GM12878 (cell line): ENCODE data around the gene KIAA1217. TPM values are rescaled to one million over a fixed set of nuclear protein-coding genes. Genes with fewer than 3 reads are reported as not detected.

ENCODE experiments used
- ATAC-seq: fragments of 200-7000 bp; cut with Tn5 transposase; 3 replicates; pipeline ENCODE4 v1.9.1; 2020; ENCODE audit warnings: mild to moderate bottlenecking, moderate library complexity
- Bru-seq: library from RNA; stranded (reverse); fragments of 400-500 nt; gene quantifications from one replicate; lab custom pipeline; 2021; lab: Mats Ljungman, UMichigan
- BruChase-seq, 2 experiments: library from RNA; stranded (reverse); fragments of 400-500 nt; gene quantifications; one replicate each; lab custom pipeline; 2021; lab: Mats Ljungman, UMichigan
- BruUV-seq: library from RNA; stranded (reverse); fragments of 400-500 nt; replicated peaks from 2 replicates; lab custom pipeline; 2021; lab: Mats Ljungman, UMichigan
- CTCF ChIA-PET: fragments of 300-600 bp; sonication (Branson Sonifier 250); formaldehyde crosslinking; extraction: SDS; loops from one replicate; lab custom pipeline; 2021; ENCODE audit warnings: inconsistent platforms; lab: Yijun Ruan, JAX
- POLR2A ChIA-PET: fragments of 350-600 bp; formaldehyde crosslinking; extraction: SDS; loops from one replicate; lab custom pipeline; 2021; ENCODE audit warnings: inconsistent platforms; lab: Charles Lee
- RAD21 ChIA-PET: fragments of 300-600 bp; sonication (Branson Sonifier 250); formaldehyde crosslinking; loops from one replicate; lab custom pipeline; 2023; ENCODE audit warnings: antibody characterized with exemption; ENCODE audit not compliant: unreplicated experiment; lab: Charles Lee
- SMC1A ChIA-PET: fragments of 300-600 bp; sonication (Branson Sonifier 250); formaldehyde crosslinking; loops from one replicate; lab custom pipeline; 2023; ENCODE audit not compliant: unreplicated experiment, uncharacterized antibody; lab: Charles Lee
- DNase-seq: peaks from one replicate; pipeline ENCODE4 v3.0.0-alpha.2; 2011; ENCODE audit warnings: low read depth, low spot score
- FAIRE-seq: peaks from 3 replicates; lab custom pipeline; 2011; peaks lifted over from hg19 to GRCh38; lab: Jason Lieb, UNC
- H2AFZ ChIP-seq: 2 replicates; pipeline ENCODE4 v1.6.0; 2011; ENCODE audit warnings: low read depth, low read length, control low read depth; ENCODE audit not compliant: control insufficient read depth
- H3K27ac ChIP-seq: 2 replicates; pipeline ENCODE4 v1.5.1; 2011; ENCODE audit warnings: control low read depth; ENCODE audit not compliant: control insufficient read depth, insufficient read depth
- H3K27me3 ChIP-seq, 2 experiments: replicated peaks in 1 of 2; 2 replicates each; pipeline versions ENCODE4 v1.6.0 to v1.6.1; 2011; ENCODE audit warnings: low read length in 1 of 2; ENCODE audit not compliant: control insufficient read depth in 2 of 2, insufficient read depth in 2 of 2
- H3K36me3 ChIP-seq, 2 experiments: 2 replicates each; pipeline ENCODE4 v1.5.1; 2011; ENCODE audit warnings: low read length in 1 of 2; ENCODE audit not compliant: control insufficient read depth in 2 of 2, insufficient read depth in 2 of 2
- H3K4me1 ChIP-seq: 2 replicates; pipeline ENCODE4 v1.6.1; 2011; ENCODE audit warnings: mild to moderate bottlenecking, low read length, moderate library complexity, mixed read lengths; ENCODE audit not compliant: control insufficient read depth, insufficient read depth
- H3K4me2 ChIP-seq: 2 replicates; pipeline ENCODE4 v1.6.0; 2011; ENCODE audit warnings: control low read depth; ENCODE audit not compliant: control insufficient read depth, insufficient read depth
- H3K4me3 ChIP-seq: fragments of 200-600 bp; sonication (generic); 2 replicates; pipeline ENCODE4 v1.5.1; 2016
- H3K79me2 ChIP-seq: 2 replicates; pipeline ENCODE4 v1.6.0; 2011; ENCODE audit warnings: low read length; ENCODE audit not compliant: control insufficient read depth, insufficient read depth
- H3K9ac ChIP-seq: 2 replicates; pipeline ENCODE4 v1.8.0; 2011; ENCODE audit warnings: low read length, control low read depth, mixed read lengths; ENCODE audit not compliant: control insufficient read depth, insufficient read depth
- H3K9me3 ChIP-seq: replicated peaks from 3 replicates; pipeline ENCODE4 v1.5.1; 2011; ENCODE audit warnings: mild to moderate bottlenecking, low read length; ENCODE audit not compliant: control insufficient read depth, insufficient read depth
- H4K20me1 ChIP-seq: 2 replicates; pipeline ENCODE4 v1.6.0; 2011; ENCODE audit not compliant: control insufficient read depth, insufficient read depth
- EGR1 ChIP-seq, 2 experiments: IDR thresholded peaks; 1 replicate in 1 of 2; 2 replicates in 1 of 2; pipeline ENCODE4 v1.6.1; 2011 to 2012; ENCODE audit warnings: low read depth in 2 of 2, low read length in 2 of 2, borderline replicate concordance in 1 of 2, mild to moderate bottlenecking in 1 of 2, moderate library complexity in 1 of 2
- FOXK2 ChIP-seq: fragments of 450-650 bp; IDR thresholded peaks from 2 replicates; pipeline ENCODE4 v1.6.1; 2017; ENCODE audit warnings: mild to moderate bottlenecking, moderate library complexity
- IKZF1 ChIP-seq: fragments of 450-650 bp; conservative IDR thresholded peaks from 2 replicates; pipeline ENCODE4 v1.6.1; 2017; ENCODE audit warnings: antibody characterized with exemption, mild to moderate bottlenecking
- SIN3A ChIP-seq: IDR thresholded peaks from 2 replicates; pipeline ENCODE4 v1.6.1; 2012; ENCODE audit warnings: low read depth, low read length, improper control_type of control experiment
- ZNF622 ChIP-seq: fragments of 450-650 bp; IDR thresholded peaks from 2 replicates; pipeline ENCODE4 v1.6.1; 2017; ENCODE audit warnings: mild to moderate bottlenecking, inconsistent platforms
- WGBS: methylation state at CpG from one replicate; pipeline ENCODE4 v1.1.6; 2016; ENCODE audit warnings: low lambda C conversion rate; ENCODE audit not compliant: insufficient replicate concordance, insufficient coverage; ENCODE audit errors: missing lambda C conversion rate; 5-methylcytosine and 5-hydroxymethylcytosine counted together
- in situ Hi-C: fragments of 300-500 bp; cut with MboI; formaldehyde crosslinking; loops from 9 replicates; pipeline ENCODE4 v1.14.3; 2018; ENCODE audit warnings: mixed read lengths
- intact Hi-C: fragments of 100-400 bp; cut with micrococcal nuclease; formaldehyde crosslinking; loops from one replicate; pipeline ENCODE4 v1.14.2; 2022; ENCODE audit not compliant: unreplicated experiment
- long read RNA-seq, 2 experiments: library from polyadenylated mRNA; unstranded; transcript quantifications; one replicate each; pipeline ENCODE4 v2.0.0, GENCODE V29; 2019 to 2020
- polyA minus RNA-seq, 3 experiments: library from RNA; depleted of rRNA, polyadenylated mRNA; stranded (reverse); fragments of >200 nt; gene quantifications; 2 replicates each; pipeline ENCODE4 v1.2.3, GENCODE V29; 2011
- polyA plus RNA-seq, 11 experiments: library from polyadenylated mRNA; depleted of rRNA in 4 of 11; unstranded in 6 of 11; stranded (reverse) in 5 of 11; fragments of >200 nt; fragmentation: Nextera tagmentation in 4 of 11; fragmentation: Illumina TruSeq in 1 of 11; extraction: Ambion mirVana in 4 of 11; extraction: Trizol in 1 of 11; gene quantifications; 1 replicate in 1 of 11; 2 replicates in 10 of 11; pipeline versions ENCODE4 v1.2.1 to v1.2.3, GENCODE V29; 2011 to 2016; ENCODE audit warnings: inconsistent platforms in 2 of 11, missing spikeins in 2 of 11, low read depth in 1 of 11
- total RNA-seq, 4 experiments: library from RNA; depleted of rRNA in 3 of 4; stranded (reverse); fragments of >200 nt in 3 of 4; fragmentation: Illumina TruSeq in 1 of 4; extraction: Trizol in 1 of 4; gene quantifications; 2 replicates each; pipeline versions ENCODE4 v1.2.1 to v1.2.3, GENCODE V29; 2013 to 2021

Gene KIAA1217
- 104 and 108 TPM in 2 replicates for total RNA-seq (2013; cell fraction: nucleolus; rRNA removed)
- total RNA-seq (2014; rRNA removed): 1.5 and 1.6 TPM in 2 replicates
- total RNA-seq (2014; rRNA removed; fragmentation: Illumina TruSeq; extraction: Trizol): 1.8 and 1.9 TPM in 2 replicates
- total RNA-seq (2021): 3.8 and 4.6 TPM in 2 replicates
- 1.4 TPM for polyA plus RNA-seq (2011; ENCODE audit: low read depth)
- polyA plus RNA-seq (2011; rRNA removed): 1.1 and 2.0 TPM in 2 replicates
- 0.62 and 1.1 TPM in 2 replicates for polyA plus RNA-seq (2011; cell fraction: cytosol; rRNA removed)
- polyA plus RNA-seq (2011; cell fraction: nucleus; rRNA removed): 4.1 and 4.6 TPM in 2 replicates
- 2.4 and 3.2 TPM in 2 replicates for polyA plus RNA-seq (2012)
- polyA plus RNA-seq (2014; fragmentation: Illumina TruSeq; extraction: Trizol): 3.5 and 5.0 TPM in 2 replicates
- under 1 TPM; 0.57 to 0.71 TPM for polyA plus RNA-seq (2014; fragmentation: Nextera tagmentation; extraction: Ambion mirVana)
- 1.7 and 2.7 TPM in 2 replicates for polyA plus RNA-seq (2014; rRNA removed)
- 1 to 10 TPM; 2.2 to 2.9 TPM for polyA plus RNA-seq (2016; fragmentation: Nextera tagmentation; extraction: Ambion mirVana)
- polyA minus RNA-seq (2011; rRNA and poly(A)+ RNA removed): 2.2 and 2.6 TPM in 2 replicates
- 0.53 and 2.9 TPM in 2 replicates for polyA minus RNA-seq (2011; cell fraction: cytosol; rRNA and poly(A)+ RNA removed)
- 4.6 and 5.5 TPM in 2 replicates for polyA minus RNA-seq (2011; cell fraction: nucleus; rRNA and poly(A)+ RNA removed)
- percentile 49 among the genes with signal in this experiment for Bru-seq, nascent RNA
- BruChase-seq, experiment 1, labeled RNA remaining after a 6-hour chase: percentile 45 among the genes with signal in this experiment
- percentile 45 among the genes with signal in this experiment for BruChase-seq, experiment 2, labeled RNA remaining after a 2-hour chase
- long read RNA-seq, experiment 1, partial matches to known transcripts: 0 of 1 reads
- long read RNA-seq, experiment 1, other reads (novel, unspliced or antisense): 1 of 1 reads
- long read RNA-seq, experiment 2, partial matches to known transcripts: 0 of 5 reads
- long read RNA-seq, experiment 2, other reads (novel, unspliced or antisense): 5 of 5 reads

GRCh38 chr10:24208661-24209431, at the start of gene KIAA1217:
TSS of gene KIAA1217 (plus strand) at chr10:24209138. CDS start at chr10:24209194, 56 bp downstream.
- Histone ChIP-seq H3K9me3 (no peaks in the 10 kb centered on the region), H3K79me2 (no peaks in the 10 kb centered on the region; the same call in 1 of the 2 replicates), H3K27ac (peak within 1 kb of the TSS; percentile 62), H3K4me2 (peak within 1 kb of the TSS; percentile 45), H3K27me3 (no peaks in the 10 kb centered on the region), H3K4me3 (peak within 1 kb of the TSS; percentile 62), H2AFZ (peak within 1 kb of the TSS; percentile 29), H3K9ac (peak within 1 kb of the TSS; percentile 28), H3K36me3 (no peaks in the 10 kb centered on the region), H4K20me1 (no peaks in the 10 kb centered on the region), H3K4me1 (peaks cover 9% of the 10 kb centered on the region)
- BruUV-seq: no TSS peak
- RAD21 ChIA-PET: interaction anchor here (0.6 to 2.0 kb wide), 10 partner anchors 8 to 259 kb away, joined by 3 to 8 read pairs (median 4); no protein-coding TSS in a partner anchor
- DNase-seq (no peak), ATAC-seq (peak; percentile 43), FAIRE-seq (no peak)
- POLR2A ChIA-PET: interaction anchor here (0.7 to 1.7 kb wide), 4 partner anchors 84 to 499 kb away, joined by 3 to 5 read pairs (median 4); no protein-coding TSS in a partner anchor
- in situ Hi-C loops (no loop called here), intact Hi-C loops (loop anchor here (1.0 kb wide), 1 partner anchor 174 kb away; no protein-coding TSS in a partner anchor)
- 6% methylated on average over 27 of the region's 34 CpGs for WGBS
- CTCF ChIA-PET: interaction anchor here (0.7 to 5.3 kb wide), 7 partner anchors 10 to 310 kb away, joined by 3 to 22 read pairs (median 8); no protein-coding TSS in a partner anchor
- peak in 1 of 2 experiments; percentile 48; a peak in 1 of 3 replicates for TF ChIP-seq EGR1 (IDR thresholded peaks at IDR 0.05; ENCODE audit: borderline replicate concordance in 1 of 2, low read depth in 2 of 2, low read length in 2 of 2)
- no peak for TF ChIP-seq ZNF622
- no peak for TF ChIP-seq SIN3A
- 0 out of 2 replicates have a peak, but pooled peaks have one; percentile 34 for TF ChIP-seq IKZF1
- no peak for TF ChIP-seq FOXK2
- SMC1A ChIA-PET: interaction anchor here (1.0 to 2.9 kb wide), 10 partner anchors 11 to 177 kb away, joined by 3 to 16 read pairs (median 4); no protein-coding TSS in a partner anchor
